HL-60/S4 (cell line): ENCODE data around the gene ULK4.

Source experiments
- in situ Hi-C: fragments of 300-500 bp; cut with MboI; formaldehyde crosslinking; loops from 2 replicates; pipeline ENCODE4 v1.14.3; 2022; ENCODE audit warnings: low sequenced_read_pairs

ULK4 gene

DNA sequence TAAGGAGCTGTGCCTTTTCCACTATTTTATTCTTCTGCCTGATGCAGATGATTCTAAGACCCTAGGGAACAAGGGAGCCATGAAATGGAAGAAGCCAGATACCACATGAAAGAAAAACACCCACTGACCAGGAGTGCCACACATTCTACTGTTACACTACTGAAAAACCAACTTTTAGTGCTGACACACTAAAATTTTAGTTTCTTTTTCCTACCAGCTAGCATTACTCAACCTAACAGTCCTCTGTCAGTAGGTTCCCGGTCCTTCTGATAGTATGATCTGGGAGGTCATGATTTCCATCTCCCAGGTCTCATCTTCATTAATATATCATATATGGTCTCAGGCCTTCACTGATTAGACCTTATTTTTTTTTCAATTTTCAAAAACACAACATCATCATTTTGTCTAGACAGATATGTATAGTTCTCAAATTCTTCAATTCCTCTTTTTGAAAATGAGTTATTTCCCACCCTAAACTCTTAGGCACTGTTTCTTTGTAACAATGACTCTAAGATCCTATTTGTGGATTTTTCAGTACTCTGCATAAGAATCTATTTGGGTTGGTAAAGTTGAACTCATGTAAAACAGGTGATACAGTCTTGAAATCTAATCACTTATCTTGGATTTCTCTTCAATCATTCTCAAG, 440.8 kb downstream of the ULK4 start:
- in situ Hi-C loops, result no loop called here

GRCh38 chr3:41519746-41520145, 442.2 kb downstream of the ULK4 start:
- in situ Hi-C loops, result no loop called here

GRCh38 chr3:41518626-41519025, 443.3 kb downstream of the ULK4 start:
- in situ Hi-C loops, result no loop called here

DNA sequence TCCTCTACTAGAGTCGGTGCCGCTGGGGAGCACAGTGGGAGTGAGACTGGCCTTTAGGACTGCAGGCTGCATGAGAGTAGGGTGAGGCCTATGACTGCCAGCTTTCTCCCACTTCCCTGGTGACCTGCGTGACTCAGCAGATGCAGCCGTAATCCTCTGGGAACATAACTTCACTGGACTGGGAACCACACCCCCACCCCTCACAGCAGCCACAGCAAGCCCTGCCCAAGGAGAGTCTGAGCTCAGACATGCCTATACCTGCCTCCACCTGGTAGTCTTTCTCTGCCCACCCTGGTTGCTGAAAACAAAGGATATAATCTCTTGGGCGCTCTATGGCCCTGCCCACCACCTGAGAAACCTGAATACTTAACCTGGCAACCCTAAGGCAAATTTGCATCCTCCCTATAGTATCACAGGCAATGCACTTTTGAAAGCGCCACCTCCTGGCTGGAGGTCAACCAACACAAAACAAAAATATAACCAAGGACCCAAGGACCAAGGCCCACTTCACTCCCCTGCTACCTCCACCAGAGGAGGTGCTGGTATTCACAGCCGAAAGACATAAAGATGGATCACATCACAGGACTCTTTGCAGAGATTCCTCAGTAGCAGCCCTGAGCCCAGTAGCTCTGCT, 453.7 kb downstream of the ULK4 start:
- in situ Hi-C loops, result no loop called here

GRCh38 chr3:41507336-41508062, 454.4 kb downstream of the ULK4 start:
- in situ Hi-C loops, result no loop called here

DNA sequence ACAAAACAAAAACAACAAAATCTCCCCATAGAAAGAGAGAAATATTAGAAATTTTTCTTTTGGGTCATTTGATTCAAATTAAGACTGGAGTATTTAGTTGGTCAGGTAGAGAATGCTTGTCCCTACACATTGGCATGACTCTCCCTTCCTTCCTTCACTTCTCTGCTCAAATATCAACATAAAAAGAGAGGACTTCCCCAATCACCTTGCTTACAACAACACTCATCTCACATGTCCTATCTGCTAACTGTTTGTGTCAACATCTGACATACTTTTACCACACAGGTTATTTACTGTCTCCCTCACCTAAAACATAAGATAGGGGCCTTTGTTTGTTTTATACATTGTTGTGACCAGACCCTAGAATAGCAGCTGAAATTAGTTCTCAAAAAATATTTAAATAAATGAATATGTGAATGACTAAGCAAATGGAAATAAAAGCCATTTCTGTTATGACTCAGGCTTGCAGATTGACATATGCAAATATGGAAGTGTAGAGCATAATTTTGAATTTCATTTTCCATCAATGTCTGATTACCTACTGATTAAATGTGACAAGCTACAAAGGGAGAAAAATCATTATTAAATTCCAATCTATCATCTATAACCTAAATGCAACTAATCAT, 457.8 kb downstream of the ULK4 start:
- in situ Hi-C loops, result no loop called here

GRCh38 chr3:41502481-41502880, 459.4 kb downstream of the ULK4 start:
- in situ Hi-C loops, result no loop called here

- in situ Hi-C loops, result no loop called here
Observed at GRCh38 chr3:41502023-41502422, 459.9 kb downstream of the ULK4 start.

GRCh38 chr3:41498847-41499246, 463.1 kb downstream of the ULK4 start:
- in situ Hi-C loops, result no loop called here

DNA sequence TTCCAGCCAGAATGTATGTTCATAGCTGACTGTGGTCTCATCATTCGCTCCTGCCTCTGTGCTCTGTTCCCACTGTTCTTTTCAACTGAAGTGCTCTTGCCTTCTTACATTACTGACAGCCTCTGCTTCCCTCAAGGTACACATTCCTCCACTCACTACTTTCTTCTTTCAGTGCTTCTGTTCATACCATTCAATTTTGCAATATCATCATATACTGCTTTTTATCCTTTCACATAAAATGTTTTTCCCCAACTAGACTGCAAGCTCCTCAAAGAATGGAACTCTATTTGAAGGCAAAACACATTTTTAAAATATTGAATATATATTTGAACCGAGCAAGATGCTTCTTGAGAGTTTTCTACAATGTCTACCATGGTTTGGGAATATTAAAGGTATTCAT, 471.5 kb downstream of the ULK4 start:
- in situ Hi-C loops, result no loop called here

DNA sequence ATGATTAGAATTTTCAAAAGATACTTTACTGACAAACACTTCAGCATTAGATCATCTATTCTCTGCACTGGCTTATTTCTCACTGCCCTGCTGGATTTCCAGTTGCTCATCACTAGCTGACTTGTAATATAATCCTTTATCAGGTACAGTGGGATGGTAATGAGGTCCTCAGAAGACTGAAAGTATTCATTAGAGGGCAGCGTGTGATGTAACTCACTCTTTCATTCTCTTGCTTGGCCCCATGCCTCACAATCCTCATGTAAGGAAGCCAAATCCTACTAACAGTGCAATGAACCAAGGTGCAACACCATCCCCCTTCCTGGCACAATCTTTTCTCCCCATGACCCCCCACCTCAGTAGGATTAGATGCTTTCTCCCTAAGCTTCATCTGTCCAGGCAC, 472.7 kb downstream of the ULK4 start:
- in situ Hi-C loops, result no loop called here

- in situ Hi-C loops, result no loop called here
Observed at GRCh38 chr3:41488501-41488900, 473.4 kb downstream of the ULK4 start.

DNA sequence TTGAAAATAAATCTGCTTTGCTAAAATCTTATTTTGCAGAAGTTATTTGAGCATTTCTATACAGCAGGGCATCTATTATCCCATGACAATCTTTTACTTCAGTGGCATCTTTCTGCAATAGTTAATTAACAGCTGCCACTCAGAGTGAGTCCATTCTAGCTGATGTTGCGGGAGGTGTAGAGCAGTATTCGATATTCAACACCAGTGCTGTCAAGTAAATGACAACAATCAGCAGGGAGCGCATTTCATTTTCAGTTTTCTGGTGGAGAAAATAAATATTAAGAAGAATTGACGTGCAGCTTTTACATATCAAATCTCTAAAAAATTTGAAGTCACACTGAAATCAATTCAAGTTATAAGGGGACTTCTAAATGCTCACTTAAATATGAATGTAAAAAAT, 476.4 kb downstream of the ULK4 start:
- in situ Hi-C loops, result no loop called here

- in situ Hi-C loops, result no loop called here
Observed at GRCh38 chr3:41482134-41482533, 479.8 kb downstream of the ULK4 start.

GRCh38 chr3:41478278-41478677, 483.6 kb downstream of the ULK4 start:
- in situ Hi-C loops, result no loop called here

DNA sequence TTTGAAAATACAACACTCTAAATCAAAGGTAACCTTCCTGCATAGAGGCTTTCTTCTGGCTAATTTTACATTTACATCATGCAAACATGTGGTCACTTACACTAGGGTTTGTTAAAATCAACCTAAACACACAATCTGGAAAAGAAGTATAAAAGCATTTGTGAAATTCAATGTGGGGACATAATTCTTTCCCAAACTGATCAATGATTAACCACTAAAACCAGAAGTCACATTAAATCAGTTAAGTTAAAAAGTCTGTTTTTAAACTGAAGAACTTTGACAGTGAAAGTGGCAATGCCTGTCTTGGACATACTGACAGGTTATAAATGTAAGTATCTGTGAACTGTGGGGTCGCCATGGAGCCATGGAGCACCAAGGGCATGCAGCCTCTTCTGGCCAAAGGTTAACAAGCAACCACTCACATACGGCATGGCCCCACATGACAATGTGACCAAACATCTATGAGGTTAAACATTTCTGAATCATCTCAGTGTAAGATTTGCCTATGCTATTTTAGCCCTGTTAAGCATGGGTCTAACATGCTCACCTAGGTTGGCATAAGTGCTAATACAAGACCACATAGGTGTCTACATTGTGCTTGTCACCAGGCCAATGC, 484.4 kb downstream of the ULK4 start:
- in situ Hi-C loops, result no loop called here

DNA sequence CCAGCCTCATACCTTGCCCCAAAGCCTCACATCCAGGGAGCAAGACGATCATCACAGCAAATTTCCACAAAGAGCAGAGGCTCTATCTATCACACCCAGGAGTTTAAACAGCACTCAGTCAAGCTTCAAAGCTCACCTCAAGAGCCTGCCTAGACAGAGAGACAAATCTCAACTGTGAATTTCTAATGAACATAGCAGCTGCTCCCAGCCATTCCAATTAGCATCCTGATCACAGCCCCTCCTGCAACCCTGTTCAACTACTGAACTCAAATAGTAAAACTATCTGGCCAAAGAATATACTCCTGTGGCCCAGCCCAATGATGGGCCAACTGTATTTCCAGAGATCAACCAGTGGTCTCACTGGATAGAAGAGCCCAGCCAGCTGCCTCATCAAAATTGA, 492.8 kb downstream of the ULK4 start:
- in situ Hi-C loops, result no loop called here

GRCh38 chr3:41467481-41467880, 494.4 kb downstream of the ULK4 start:
- in situ Hi-C loops, result no loop called here

DNA sequence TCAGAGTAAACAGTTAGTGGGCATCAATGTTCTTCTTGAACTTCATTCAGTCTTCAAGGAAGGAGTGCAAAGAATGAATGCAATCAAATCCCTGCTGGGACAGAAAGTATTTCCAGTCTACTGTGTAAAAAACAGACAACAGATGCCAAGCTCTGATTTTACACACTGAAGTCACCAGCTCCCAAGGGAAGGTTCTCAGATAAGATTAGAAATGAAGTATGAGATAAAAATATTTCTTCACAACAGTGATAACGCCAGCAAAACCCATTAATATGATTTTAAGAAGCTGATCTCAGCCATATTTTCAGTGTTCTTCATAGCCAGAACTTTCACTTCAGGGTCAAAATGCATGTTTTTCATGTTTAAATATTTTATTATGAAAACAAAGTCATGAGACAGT, 497.0 kb downstream of the ULK4 start:
- in situ Hi-C loops, result no loop called here

- in situ Hi-C loops, result no loop called here
Observed at GRCh38 chr3:41464401-41464800, 497.5 kb downstream of the ULK4 start.

DNA sequence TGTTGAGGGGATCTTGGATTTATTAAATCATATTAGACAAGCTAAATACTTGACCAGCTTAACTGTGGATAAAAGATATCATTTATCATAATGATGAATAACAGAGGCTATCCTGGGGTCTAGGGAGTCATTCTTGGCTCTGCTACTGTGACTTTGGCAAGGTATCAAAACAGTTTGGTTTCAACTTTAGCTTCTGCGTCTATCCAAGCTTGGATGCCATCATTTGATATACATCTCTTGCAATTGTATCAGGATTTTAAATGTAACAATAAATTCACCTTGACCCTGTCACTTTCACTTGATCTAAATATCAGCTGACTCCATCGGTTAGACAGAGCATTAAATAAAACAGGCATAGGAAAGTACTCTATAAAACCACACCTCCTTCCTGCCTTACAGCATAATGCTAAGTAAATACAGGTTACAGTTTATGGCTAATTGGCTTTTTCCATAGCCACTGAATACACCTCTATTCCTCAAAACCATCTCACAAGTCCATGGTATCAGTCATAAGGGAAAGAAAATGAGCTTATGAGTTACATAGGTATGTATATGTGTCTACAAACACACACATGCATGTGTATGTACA, 499.7 kb downstream of the ULK4 start:
- in situ Hi-C loops, result no loop called here
